Dendritic cell treated with granulocyte-macrophage colony-stimulating factor and Interleukin-4, amounts not matched to agents 40 ng/mL and 50 ng/mL, for 4 days (primary cell): ENCODE measurements around the gene PPA2.

Experiments used
- H3K27ac Mint-ChIP-seq: one replicate; pipeline ENCODE4 v1.8.0; 2022; ENCODE audit warnings: mild to moderate bottlenecking, mixed read lengths
- H3K27me3 Mint-ChIP-seq: one replicate; pipeline ENCODE4 v1.8.0; 2022; ENCODE audit warnings: mild to moderate bottlenecking, mixed read lengths
- H3K36me3 Mint-ChIP-seq: one replicate; pipeline ENCODE4 v1.8.0; 2022; ENCODE audit warnings: low read depth, mixed read lengths
- H3K4me1 Mint-ChIP-seq: one replicate; pipeline ENCODE4 v1.8.0; 2022; ENCODE audit warnings: low read depth, mixed read lengths
- H3K4me3 Mint-ChIP-seq: one replicate; pipeline ENCODE4 v1.8.0; 2022; ENCODE audit warnings: mild to moderate bottlenecking, moderate library complexity, mixed read lengths
- H3K9me3 Mint-ChIP-seq: one replicate; pipeline ENCODE4 v1.8.0; 2022; ENCODE audit warnings: mixed read lengths
- intact Hi-C: fragments of 100-400 bp; cut with micrococcal nuclease; formaldehyde crosslinking; loops from one replicate; pipeline ENCODE4 v1.15.0; 2022

PPA2 gene

DNA sequence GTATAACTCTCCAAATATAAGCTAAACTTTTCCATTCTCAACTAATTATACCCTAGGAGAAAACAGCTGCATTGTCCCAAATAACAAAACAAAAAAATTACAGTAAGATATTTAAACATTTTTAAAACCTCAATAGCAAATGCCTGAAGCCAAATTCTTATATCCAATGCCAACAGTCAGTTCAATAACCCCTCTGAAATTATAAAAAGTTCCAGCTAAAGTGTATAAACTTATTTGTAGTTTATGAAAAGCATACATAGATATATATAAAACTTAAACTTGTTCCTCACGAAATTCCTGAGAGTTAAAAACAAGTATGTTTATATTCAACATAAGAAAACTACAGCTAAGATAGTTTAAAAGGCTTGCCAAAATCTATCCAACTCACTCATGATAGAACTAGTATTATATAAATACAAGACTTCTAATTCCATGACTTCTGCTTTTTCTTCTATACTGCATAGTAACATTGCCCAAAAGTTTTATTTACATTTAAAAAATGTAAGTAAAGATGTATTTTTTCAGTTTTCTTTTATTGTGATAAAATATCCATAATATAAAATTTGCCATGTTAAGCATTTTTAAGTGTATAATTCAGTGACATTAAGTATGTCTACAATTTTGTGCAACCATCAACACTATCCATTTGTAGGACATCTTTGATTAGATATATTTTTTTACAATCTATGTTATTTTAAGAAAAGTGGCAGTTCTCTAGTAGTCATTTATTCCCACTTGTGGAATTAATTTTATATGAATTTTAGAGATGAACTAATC lies 72.8 kb downstream of the PPA2 start:
- Mint-ChIP-seq H3K36me3 (peaks cover 37% of the 10 kb centered on the region), H3K4me3 (no peak overlapping the region), H3K9me3 (no peaks in the 10 kb centered on the region), H3K27me3 (no peaks in the 10 kb centered on the region), H3K27ac (no peak overlapping the region), H3K4me1 (peaks cover 6% of the 10 kb centered on the region)
- intact Hi-C loops: loop anchor here (5.0 kb wide), 1 partner anchor 71 kb away; the partner anchor contains the start of gene PPA2

DNA sequence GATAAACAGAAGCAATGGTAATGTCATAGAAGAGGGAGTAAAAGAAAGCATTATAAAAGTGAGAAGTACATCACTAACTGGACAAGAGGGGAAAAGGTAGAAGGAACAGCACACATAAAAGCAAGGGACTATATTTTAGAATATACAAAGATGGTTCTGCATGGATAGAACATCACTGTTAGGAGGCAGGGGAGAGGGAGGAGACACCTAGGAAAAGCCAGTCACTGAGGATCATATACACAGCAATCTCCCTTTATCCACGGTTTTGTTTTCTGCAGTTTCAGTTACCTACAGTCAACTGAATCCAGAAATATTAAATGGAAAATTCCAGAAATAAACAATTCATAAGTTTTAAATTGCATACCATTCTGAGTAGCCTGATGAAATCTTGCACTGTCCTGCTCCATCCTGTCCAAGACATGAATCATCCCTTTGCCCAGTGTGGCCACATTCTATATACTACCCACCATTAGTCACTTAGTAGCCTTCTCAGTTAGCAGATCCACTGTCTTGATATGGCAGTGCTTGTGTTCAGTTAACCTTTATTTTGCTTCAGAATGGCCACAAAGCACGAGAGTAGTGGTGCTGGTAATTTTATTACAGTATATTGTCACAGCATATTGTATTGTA lies 74.2 kb downstream of the PPA2 start:
- H3K4me1 Mint-ChIP-seq: no peaks in the 10 kb centered on the region
- intact Hi-C loops: loop anchor here (5.0 kb wide), 1 partner anchor 73 kb away; the partner anchor contains the start of gene PPA2
- H3K27ac Mint-ChIP-seq: no peak overlapping the region
- H3K36me3 Mint-ChIP-seq: peaks cover 44% of the 10 kb centered on the region
- no peak overlapping the region for H3K4me3 Mint-ChIP-seq
- no peaks in the 10 kb centered on the region for H3K27me3 Mint-ChIP-seq
- H3K9me3 Mint-ChIP-seq: no peaks in the 10 kb centered on the region

- Mint-ChIP-seq H3K27ac (no peak overlapping the region), H3K4me3 (no peak overlapping the region), H3K27me3 (no peaks in the 10 kb centered on the region), H3K4me1 (no peaks in the 10 kb centered on the region), H3K9me3 (no peaks in the 10 kb centered on the region), H3K36me3 (peaks cover 60% of the 10 kb centered on the region)
- intact Hi-C loops: no loop called here
These were observed 81.0 kb downstream of the PPA2 start for GRCh38 chr4:105392858-105393257.

GRCh38 chr4:105389167-105389566 lies 84.7 kb downstream of the PPA2 start:
- H3K9me3 Mint-ChIP-seq: no peaks in the 10 kb centered on the region
- intact Hi-C loops: loop anchor here (10.0 kb wide), 1 partner anchor 114 kb away; no protein-coding TSS in a partner anchor
- no peaks in the 10 kb centered on the region for H3K27me3 Mint-ChIP-seq
- H3K4me3 Mint-ChIP-seq: no peak overlapping the region
- H3K36me3 Mint-ChIP-seq: peaks cover 64% of the 10 kb centered on the region
- H3K4me1 Mint-ChIP-seq: no peaks in the 10 kb centered on the region
- no peak overlapping the region for H3K27ac Mint-ChIP-seq

- no peak overlapping the region for H3K4me3 Mint-ChIP-seq
- H3K36me3 Mint-ChIP-seq: peaks cover 64% of the 10 kb centered on the region
- no peaks in the 10 kb centered on the region for H3K9me3 Mint-ChIP-seq
- H3K4me1 Mint-ChIP-seq: no peaks in the 10 kb centered on the region
- intact Hi-C loops: loop anchor here (10.0 kb wide), 1 partner anchor 113 kb away; no protein-coding TSS in a partner anchor
- no peaks in the 10 kb centered on the region for H3K27me3 Mint-ChIP-seq
- H3K27ac Mint-ChIP-seq: no peak overlapping the region
These were observed 86.4 kb downstream of the PPA2 start for GRCh38 chr4:105387466-105387865.

- Mint-ChIP-seq H3K27me3 (no peaks in the 10 kb centered on the region), H3K27ac (no peak overlapping the region), H3K36me3 (peaks cover 51% of the 10 kb centered on the region), H3K4me1 (no peaks in the 10 kb centered on the region), H3K4me3 (no peak overlapping the region), H3K9me3 (no peaks in the 10 kb centered on the region)
- intact Hi-C loops: loop anchor here (10.0 kb wide), 1 partner anchor 111 kb away; no protein-coding TSS in a partner anchor
These were observed 87.8 kb downstream of the PPA2 start for GRCh38 chr4:105386012-105386411.

- Mint-ChIP-seq H3K27me3 (no peaks in the 10 kb centered on the region), H3K4me1 (no peaks in the 10 kb centered on the region), H3K4me3 (no peak overlapping the region), H3K9me3 (no peaks in the 10 kb centered on the region), H3K36me3 (peaks cover 44% of the 10 kb centered on the region), H3K27ac (no peak overlapping the region)
- intact Hi-C loops: no loop called here
These were observed 99.8 kb downstream of the PPA2 start for GRCh38 chr4:105374071-105374470.

DNA sequence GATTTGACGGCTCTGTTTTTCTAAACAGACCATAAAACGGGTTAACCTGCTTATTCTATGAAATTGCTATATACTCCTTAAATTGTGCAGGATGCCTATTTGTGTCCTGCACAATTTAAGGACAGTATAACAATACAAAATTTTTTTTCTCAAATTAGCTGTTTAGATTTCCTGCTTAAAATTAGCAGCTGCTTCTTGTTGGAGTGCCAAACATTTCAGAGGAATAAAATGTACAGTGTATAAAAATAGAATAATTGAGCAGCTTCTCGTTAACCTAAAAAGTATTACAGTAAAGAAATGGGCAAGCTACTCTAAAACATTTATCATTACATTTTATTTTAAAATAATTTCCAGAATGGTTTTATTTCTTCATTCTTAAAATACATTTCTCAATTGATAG lies 100.5 kb downstream of the PPA2 start:
- Mint-ChIP-seq H3K4me3 (no peak overlapping the region), H3K9me3 (peaks cover 6% of the 10 kb centered on the region), H3K36me3 (peaks cover 52% of the 10 kb centered on the region), H3K4me1 (no peaks in the 10 kb centered on the region), H3K27me3 (no peaks in the 10 kb centered on the region), H3K27ac (no peak overlapping the region)
- intact Hi-C loops: no loop called here

GRCh38 chr4:105369988-105370387 lies 103.9 kb downstream of the PPA2 start:
- H3K36me3 Mint-ChIP-seq: peaks cover 66% of the 10 kb centered on the region

DNA sequence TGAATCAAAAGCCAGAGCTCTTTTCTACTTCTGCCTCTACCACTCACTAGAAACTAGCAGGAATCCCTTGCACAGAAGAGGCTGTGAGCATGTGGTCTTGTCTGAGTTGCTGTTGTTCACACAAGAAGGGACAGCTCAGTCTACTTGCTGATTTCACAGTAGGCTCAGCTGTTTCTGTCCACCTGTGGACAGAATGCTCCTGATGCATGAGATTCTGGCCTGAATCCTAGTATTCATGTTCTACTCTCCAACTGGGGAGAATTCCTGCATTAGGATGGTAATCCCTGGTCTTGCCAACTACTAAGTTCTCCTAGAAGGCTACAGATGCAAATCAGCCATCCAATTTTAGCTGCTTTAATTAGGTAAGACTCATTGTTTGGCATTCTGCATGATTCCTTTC lies 112.8 kb downstream of the PPA2 start:
- H3K27ac Mint-ChIP-seq: no peak overlapping the region
- peaks cover 31% of the 10 kb centered on the region for H3K36me3 Mint-ChIP-seq
- no peak overlapping the region for H3K4me3 Mint-ChIP-seq
- H3K27me3 Mint-ChIP-seq: no peaks in the 10 kb centered on the region
- peaks cover 28% of the 10 kb centered on the region for H3K9me3 Mint-ChIP-seq
- intact Hi-C loops: no loop called here
- no peaks in the 10 kb centered on the region for H3K4me1 Mint-ChIP-seq

More at GRCh38 chr4:105369988-105370387, 103.9 kb downstream of the PPA2 start:
- intact Hi-C loops: no loop called here
- Mint-ChIP-seq H3K27me3 (no peaks in the 10 kb centered on the region), H3K9me3 (peaks cover 35% of the 10 kb centered on the region), H3K4me1 (no peaks in the 10 kb centered on the region), H3K4me3 (no peak overlapping the region), H3K27ac (no peak overlapping the region)

GRCh38 chr4:105357258-105357980 lies 116.4 kb downstream of the PPA2 start:
- Mint-ChIP-seq H3K27ac (no peak overlapping the region), H3K4me3 (no peak overlapping the region), H3K4me1 (peaks cover 12% of the 10 kb centered on the region), H3K9me3 (peaks cover 9% of the 10 kb centered on the region), H3K36me3 (peaks cover 12% of the 10 kb centered on the region), H3K27me3 (no peaks in the 10 kb centered on the region)
- intact Hi-C loops: no loop called here

DNA sequence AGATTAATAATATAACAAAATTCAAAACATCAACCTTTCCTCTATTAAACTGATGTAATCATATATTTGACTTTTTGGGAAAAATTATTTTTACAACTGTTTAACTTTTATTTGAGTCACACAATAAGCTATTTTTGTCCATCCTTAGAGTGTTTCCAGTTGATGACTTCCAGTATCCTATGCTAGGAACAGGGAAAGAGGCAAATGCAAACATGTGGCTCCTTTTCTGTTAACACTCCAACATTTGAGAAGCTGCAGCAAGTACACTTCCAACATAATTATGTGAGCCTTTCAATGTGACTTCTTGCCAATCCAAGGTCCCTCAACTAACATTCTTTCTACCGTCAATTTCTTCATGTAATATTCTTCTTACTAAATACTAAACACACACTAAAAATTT lies 117.7 kb downstream of the PPA2 start:
- intact Hi-C loops: no loop called here

GRCh38 chr4:105352826-105353225 lies 121.0 kb downstream of the PPA2 start:
- Mint-ChIP-seq H3K27me3 (no peaks in the 10 kb centered on the region), H3K9me3 (no peaks in the 10 kb centered on the region), H3K36me3 (peaks cover 6% of the 10 kb centered on the region), H3K27ac (peak overlapping the region; percentile 26), H3K4me3 (no peak overlapping the region), H3K4me1 (peaks cover 24% of the 10 kb centered on the region)
- intact Hi-C loops: no loop called here

More for the DNA sequence above, 117.7 kb downstream of the PPA2 start:
- H3K36me3 Mint-ChIP-seq: peaks cover 12% of the 10 kb centered on the region
- H3K9me3 Mint-ChIP-seq: peaks cover 9% of the 10 kb centered on the region
- H3K4me1 Mint-ChIP-seq: peaks cover 16% of the 10 kb centered on the region
- H3K4me3 Mint-ChIP-seq: no peak overlapping the region
- no peaks in the 10 kb centered on the region for H3K27me3 Mint-ChIP-seq
- no peak overlapping the region for H3K27ac Mint-ChIP-seq

DNA sequence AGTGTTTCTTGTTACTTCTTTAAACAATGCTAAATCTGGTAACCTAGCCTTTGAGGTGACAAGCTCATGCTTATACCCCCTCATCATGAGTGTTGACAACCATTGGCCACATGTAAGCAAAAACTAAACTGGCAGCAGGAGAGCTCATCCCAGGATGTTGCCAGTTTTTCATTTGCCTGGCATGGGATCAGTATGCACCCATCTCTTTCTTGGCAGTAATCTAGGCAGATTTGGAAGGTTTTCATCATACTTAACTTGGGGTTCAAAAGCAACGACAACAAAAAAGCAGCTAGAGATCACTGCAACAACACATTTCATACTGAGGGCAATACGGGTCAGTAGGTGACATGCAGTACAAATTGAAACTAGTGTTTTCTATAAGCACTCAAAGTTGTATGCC lies 122.0 kb downstream of the PPA2 start:
- H3K36me3 Mint-ChIP-seq: peaks cover 8% of the 10 kb centered on the region
- intact Hi-C loops: no loop called here
- H3K4me3 Mint-ChIP-seq: no peak overlapping the region
- no peak overlapping the region for H3K27ac Mint-ChIP-seq
- H3K27me3 Mint-ChIP-seq: no peaks in the 10 kb centered on the region
- H3K4me1 Mint-ChIP-seq: peaks cover 24% of the 10 kb centered on the region
- no peaks in the 10 kb centered on the region for H3K9me3 Mint-ChIP-seq
